Measurements from ENCODE around the gene FASTKD2.

FASTKD2 gene

GRCh38 chr2:206764673-206765241, 649 bp upstream of the FASTKD2 start:
- TF ChIP-seq, protein P1, sequence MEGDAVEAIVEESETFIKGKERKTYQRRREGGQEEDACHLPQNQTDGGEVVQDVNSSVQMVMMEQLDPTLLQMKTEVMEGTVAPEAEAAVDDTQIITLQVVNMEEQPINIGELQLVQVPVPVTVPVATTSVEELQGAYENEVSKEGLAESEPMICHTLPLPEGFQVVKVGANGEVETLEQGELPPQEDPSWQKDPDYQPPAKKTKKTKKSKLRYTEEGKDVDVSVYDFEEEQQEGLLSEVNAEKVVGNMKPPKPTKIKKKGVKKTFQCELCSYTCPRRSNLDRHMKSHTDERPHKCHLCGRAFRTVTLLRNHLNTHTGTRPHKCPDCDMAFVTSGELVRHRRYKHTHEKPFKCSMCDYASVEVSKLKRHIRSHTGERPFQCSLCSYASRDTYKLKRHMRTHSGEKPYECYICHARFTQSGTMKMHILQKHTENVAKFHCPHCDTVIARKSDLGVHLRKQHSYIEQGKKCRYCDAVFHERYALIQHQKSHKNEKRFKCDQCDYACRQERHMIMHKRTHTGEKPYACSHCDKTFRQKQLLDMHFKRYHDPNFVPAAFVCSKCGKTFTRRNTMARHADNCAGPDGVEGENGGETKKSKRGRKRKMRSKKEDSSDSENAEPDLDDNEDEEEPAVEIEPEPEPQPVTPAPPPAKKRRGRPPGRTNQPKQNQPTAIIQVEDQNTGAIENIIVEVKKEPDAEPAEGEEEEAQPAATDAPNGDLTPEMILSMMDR (IDR thresholded peaks at IDR 0.05; ENCODE audit: control insufficient read depth, insufficient read depth, low read depth, low read length, missing control alignments) = no peak
- peak overlapping the region; percentile 55 for H3K4me3 ChIP-seq (ENCODE audit: control insufficient read depth, low read depth, low read length)
- no peak for DNase-seq (ENCODE audit: low read depth)

DNA sequence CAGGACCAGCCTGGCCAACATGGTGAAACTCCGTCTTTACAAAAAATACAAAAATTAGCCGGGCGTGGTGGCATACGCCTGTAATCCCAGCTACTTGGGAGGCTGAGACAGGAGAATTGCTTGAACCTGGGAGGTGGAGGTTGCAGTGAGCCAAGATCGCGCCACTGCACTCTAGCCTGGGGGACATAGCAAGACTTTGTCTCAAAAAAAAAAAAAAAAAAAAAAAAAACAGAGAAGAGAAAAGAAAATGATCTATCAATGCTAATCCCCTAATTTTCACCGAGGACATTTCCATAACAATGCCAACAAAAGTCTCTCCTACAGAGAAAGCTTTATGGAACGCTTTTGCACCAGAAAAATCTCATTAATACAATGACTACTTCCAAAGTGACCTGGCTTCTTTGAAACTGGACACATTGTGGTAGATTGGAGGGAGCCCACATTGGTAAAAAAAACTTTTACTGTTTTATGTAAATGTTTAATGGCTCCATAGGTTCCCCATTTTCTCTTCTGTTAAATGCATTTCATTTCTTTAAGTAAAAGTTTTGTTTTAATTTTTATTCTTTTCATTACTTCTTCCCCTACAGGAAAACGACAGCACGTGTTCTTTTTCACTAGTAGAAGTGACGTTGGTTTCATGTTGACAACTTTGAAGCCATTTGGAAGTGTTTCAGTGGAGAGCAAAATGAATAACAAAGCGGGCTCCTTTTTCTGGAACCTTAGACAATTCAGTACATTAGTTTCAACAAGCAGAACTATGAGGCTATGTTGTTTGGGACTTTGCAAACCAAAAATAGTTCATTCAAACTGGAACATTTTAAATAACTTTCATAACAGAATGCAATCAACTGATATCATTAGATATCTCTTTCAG, 888 bp downstream of the FASTKD2 start:
- H3K4me3 ChIP-seq (ENCODE audit: control insufficient read depth, low read depth, low read length) = peak overlapping the region; percentile 55
- no peak for DNase-seq (ENCODE audit: low read depth)
- TF ChIP-seq, protein P1 (IDR thresholded peaks at IDR 0.05; ENCODE audit: control insufficient read depth, insufficient read depth, low read depth, low read length, missing control alignments) = no peak

DNA sequence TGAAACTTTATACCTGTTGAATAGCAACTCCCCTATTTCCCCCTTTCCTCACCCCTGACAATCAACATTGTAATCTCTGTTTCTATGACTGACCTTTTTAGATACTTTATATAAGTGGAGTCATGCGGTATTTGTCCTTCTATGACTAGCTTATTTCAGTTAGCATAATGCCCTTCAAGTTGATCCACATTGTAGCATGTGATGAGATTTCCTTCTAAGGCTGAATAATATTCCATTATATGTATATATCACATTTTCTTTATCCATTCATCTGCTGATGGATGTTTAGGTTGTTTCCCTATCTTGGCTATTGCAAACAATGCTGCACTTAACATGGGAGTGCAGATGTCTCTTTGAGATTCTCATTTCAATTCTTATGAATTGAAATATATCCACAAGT, 9.5 kb downstream of the FASTKD2 start:
- TF ChIP-seq, protein P1 (IDR thresholded peaks at IDR 0.05; ENCODE audit: control insufficient read depth, insufficient read depth, low read depth, low read length, missing control alignments) = no peak
- DNase-seq (ENCODE audit: low read depth) = no peak
- no peak overlapping the region for H3K4me3 ChIP-seq (ENCODE audit: control insufficient read depth, low read depth, low read length)

DNA sequence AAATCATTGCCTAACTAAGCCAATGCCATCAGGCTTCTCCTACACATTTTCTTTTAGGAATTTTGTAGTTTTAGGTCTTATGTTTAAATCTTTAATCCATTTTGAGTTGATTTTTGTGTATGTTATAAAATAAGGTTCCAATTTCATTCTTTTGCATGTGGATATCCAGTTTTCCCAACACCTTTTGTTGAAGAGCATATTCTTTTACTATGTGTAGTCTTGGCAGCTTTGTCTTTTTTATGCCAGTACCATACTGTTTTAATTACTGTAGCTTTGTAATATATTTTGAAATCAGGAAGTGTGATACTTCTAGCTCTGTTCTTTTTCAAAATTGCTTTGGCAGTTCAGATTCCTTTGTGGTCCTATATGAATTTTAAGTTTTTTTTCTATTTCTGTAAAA, 11.0 kb downstream of the FASTKD2 start:
- TF ChIP-seq, protein P1 (IDR thresholded peaks at IDR 0.05; ENCODE audit: control insufficient read depth, insufficient read depth, low read depth, low read length, missing control alignments) = no peak
- DNase-seq (ENCODE audit: low read depth) = no peak
- no peak overlapping the region for H3K4me3 ChIP-seq (ENCODE audit: control insufficient read depth, low read depth, low read length)

DNA sequence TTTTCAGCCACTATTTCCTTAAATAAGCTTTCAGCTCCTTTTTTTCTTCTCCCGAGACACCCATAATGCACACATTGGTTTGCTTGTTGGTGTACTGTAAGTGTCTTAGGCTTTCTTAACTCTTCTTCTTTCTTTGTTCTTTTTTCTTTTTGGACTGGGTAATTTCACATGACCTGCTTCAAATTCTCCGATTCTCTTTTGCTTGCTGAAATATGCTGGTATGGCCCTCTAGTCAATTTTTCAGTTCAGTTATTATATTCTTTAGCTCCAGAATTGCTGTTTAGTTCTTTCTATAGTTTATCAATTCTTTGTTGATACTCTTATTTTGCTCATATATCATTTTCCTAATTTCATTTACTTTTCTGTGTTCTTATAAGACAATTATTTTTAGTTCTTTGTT, 15.3 kb downstream of the FASTKD2 start:
- TF ChIP-seq, protein P1 (IDR thresholded peaks at IDR 0.05; ENCODE audit: control insufficient read depth, insufficient read depth, low read depth, low read length, missing control alignments) = no peak
- no peak for DNase-seq (ENCODE audit: low read depth)
- no peak overlapping the region for H3K4me3 ChIP-seq (ENCODE audit: control insufficient read depth, low read depth, low read length)

DNA sequence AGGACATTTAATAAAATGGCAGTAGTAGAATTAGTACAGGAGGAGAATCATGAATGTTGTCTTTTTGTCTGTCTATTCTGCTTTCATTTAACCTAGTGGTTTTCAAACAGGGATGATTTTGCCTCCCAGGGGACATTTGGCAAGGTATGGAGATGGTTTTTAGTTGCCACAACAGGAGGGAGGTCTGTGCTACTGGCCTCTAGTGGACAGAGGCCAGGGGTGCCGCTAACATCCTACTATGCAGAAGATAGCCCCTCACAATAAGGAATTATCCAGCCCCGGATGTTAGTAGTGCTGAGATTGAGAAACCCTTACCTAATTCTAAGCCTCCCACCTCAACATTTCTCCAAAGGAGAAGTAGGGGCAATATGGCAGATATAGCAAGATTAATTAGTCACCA, 18.3 kb downstream of the FASTKD2 start:
- DNase-seq (ENCODE audit: low read depth) = no peak
- no peak overlapping the region for H3K4me3 ChIP-seq (ENCODE audit: control insufficient read depth, low read depth, low read length)
- TF ChIP-seq, protein P1 (IDR thresholded peaks at IDR 0.05; ENCODE audit: control insufficient read depth, insufficient read depth, low read depth, low read length, missing control alignments) = peak; percentile 60
